ENCODE measurements around the gene PLXNA4.

- TF ChIP-seq CTCF (IDR thresholded peaks at IDR 0.05; ENCODE audit: insufficient read depth, low read length) (no peak), REST (IDR thresholded peaks at IDR 0.05; ENCODE audit: insufficient replicate concordance, low read depth) (no peak), GABPA (IDR thresholded peaks at IDR 0.05; ENCODE audit: low read depth) (no peak), POLR2AphosphoS5 (IDR thresholded peaks at IDR 0.05; ENCODE audit: low read depth) (no peak)
Observed at GRCh38 chr7:132243051-132243450, 333.2 kb downstream of the PLXNA4 start.
